SIG-M5 (cell line): Measurements from ENCODE around the gene PRLR.
A peak's percentile ranks its signal among the peaks of the same experiment; 100 is the strongest.
"Not testable (repeated sequence)": the region's sequence is repeated elsewhere in the genome, so short reads cannot be mapped to it uniquely, and the experiment has no call there.

Experiments used
- DNase-seq: peaks from one replicate; lab custom pipeline; 2025; lab: John Stamatoyannopoulos, UW

PRLR gene

GRCh38 chr5:35195472-35195852 is 34.8 kb downstream of the PRLR start:
- DNase-seq, result no peak

GRCh38 chr5:35194635-35195471 is 35.4 kb downstream of the PRLR start:
- peak; percentile 8 for DNase-seq

GRCh38 chr5:35192506-35192905 is 37.8 kb downstream of the PRLR start:
- no peak for DNase-seq

GRCh38 chr5:35189801-35190200 is 40.5 kb downstream of the PRLR start:
- not testable (repeated sequence) for DNase-seq

GRCh38 chr5:35188031-35188457 is 42.2 kb downstream of the PRLR start:
- DNase-seq, result no peak

- not testable (repeated sequence) for DNase-seq
Observed at GRCh38 chr5:35187621-35188020, 42.7 kb downstream of the PRLR start.

GRCh38 chr5:35186749-35187148 is 43.5 kb downstream of the PRLR start:
- DNase-seq, result no peak

- no peak for DNase-seq
Observed at GRCh38 chr5:35185518-35185917, 44.8 kb downstream of the PRLR start.

GRCh38 chr5:35183556-35183955 is 46.7 kb downstream of the PRLR start:
- no peak for DNase-seq

- peak; percentile 5 for DNase-seq
Observed at GRCh38 chr5:35182910-35183535, 47.3 kb downstream of the PRLR start.

- no peak for DNase-seq
Observed at GRCh38 chr5:35182486-35182885, 47.8 kb downstream of the PRLR start.

- DNase-seq, result no peak
Observed at GRCh38 chr5:35180046-35180445, 50.2 kb downstream of the PRLR start.

GRCh38 chr5:35177783-35178182 is 52.5 kb downstream of the PRLR start:
- DNase-seq, result no peak

GRCh38 chr5:35172533-35172932 is 57.8 kb downstream of the PRLR start:
- no peak for DNase-seq

GRCh38 chr5:35171991-35172390 is 58.3 kb downstream of the PRLR start:
- DNase-seq, result no peak

GRCh38 chr5:35171078-35171477 is 59.2 kb downstream of the PRLR start:
- no peak for DNase-seq

- DNase-seq, result no peak
Observed at GRCh38 chr5:35166043-35166442, 64.2 kb downstream of the PRLR start.

- DNase-seq, result no peak
Observed at GRCh38 chr5:35164860-35165542, 65.3 kb downstream of the PRLR start.

GRCh38 chr5:35163710-35164033 is 66.6 kb downstream of the PRLR start:
- DNase-seq, result no peak

GRCh38 chr5:35162848-35163709 is 67.2 kb downstream of the PRLR start:
- DNase-seq, result no peak

GRCh38 chr5:35161652-35162273 is 68.5 kb downstream of the PRLR start:
- no peak for DNase-seq
